Measurements from ENCODE around the gene CMTM7. TPM values are rescaled to one million over a fixed set of nuclear protein-coding genes. Genes with fewer than 3 reads are reported as not detected.

CMTM7 gene
- total and polyA plus RNA-seq, 10 of the 15 experiments (the other 5 are each of a cell fraction or from before 2014, with no cell fraction given): 3.7 to 36.4 (median 14.7) TPM

- ATAC-seq: no peak
- ChIA-PET RAD21 (ENCODE audit: unreplicated experiment) (no interaction called here), POLR2A (interaction anchor here (0.6 kb wide), 1 partner anchor 12 kb away, joined by 3 read pairs; no protein-coding TSS in a partner anchor), SMC1A (ENCODE audit: uncharacterized antibody, unreplicated experiment) (no interaction called here), CTCF (no interaction called here)
- peaks cover 0 to 7% of the 10 kb centered on the region in 2 experiments; a peak in 1 of 4 replicates for H3K27me3 ChIP-seq (replicated peaks in 1 of 2; ENCODE audit: control insufficient read depth in 2 of 2, insufficient read depth in 2 of 2, low read length in 1 of 2)
- no peak for DNase-seq (ENCODE audit: low read depth, low spot score)
- H3K27ac ChIP-seq (ENCODE audit: control insufficient read depth, insufficient read depth): no peak overlapping the region
- H3K79me2 ChIP-seq (ENCODE audit: control insufficient read depth, insufficient read depth, low read length): no peaks in the 10 kb centered on the region
- BruUV-seq (replicated peaks): no TSS peak
- no peaks in the 10 kb centered on the region for H3K9me3 ChIP-seq (replicated peaks; ENCODE audit: control insufficient read depth, insufficient read depth, low read length)
- no peaks in the 10 kb centered on the region for H3K4me1 ChIP-seq (ENCODE audit: control insufficient read depth, insufficient read depth, low read length)
- no peak overlapping the region for H3K4me2 ChIP-seq (ENCODE audit: control insufficient read depth, insufficient read depth)
- no peak for FAIRE-seq
- no peak overlapping the region for H3K4me3 ChIP-seq
- no peak overlapping the region for H2AFZ ChIP-seq (ENCODE audit: control insufficient read depth, low read depth, low read length)
- intact Hi-C loops (cut with micrococcal nuclease; ENCODE audit: unreplicated experiment): no loop called here
- H4K20me1 ChIP-seq (ENCODE audit: control insufficient read depth, insufficient read depth): no peaks in the 10 kb centered on the region
- in situ Hi-C loops (cut with MboI): no loop called here
- 29% methylated on average over 8 of the region's 8 CpGs for WGBS (ENCODE audit: insufficient coverage, insufficient replicate concordance, low lambda C conversion rate, missing lambda C conversion rate)
- H3K9ac ChIP-seq (ENCODE audit: control insufficient read depth, insufficient read depth, low read length): no peak overlapping the region
- TF ChIP-seq EZH2 (IDR thresholded peaks at IDR 0.05; ENCODE audit: borderline replicate concordance, control insufficient read depth, low read depth, low read length) (no peak), PBX3 (IDR thresholded peaks at IDR 0.05; ENCODE audit: insufficient replicate concordance, low read depth, low read length) (no peak), E4F1 (IDR thresholded peaks at IDR 0.05; ENCODE audit: borderline replicate concordance, partially characterized antibody) (no peak), SRF (IDR thresholded peaks at IDR 0.05; ENCODE audit: low read depth in 2 of 2, low read length in 2 of 2) (no peak), MEF2A (IDR thresholded peaks at IDR 0.05; ENCODE audit: insufficient read depth, low read depth, low read length) (no peak), FOXK2 (IDR thresholded peaks at IDR 0.05) (no peak), MTA2 (IDR thresholded peaks at IDR 0.05; ENCODE audit: low read depth) (no peak), CBX3 (IDR thresholded peaks at IDR 0.05; ENCODE audit: borderline replicate concordance, low read depth) (no peak), LARP7 (IDR thresholded peaks at IDR 0.05) (no peak), SMC3 (IDR thresholded peaks at IDR 0.05; ENCODE audit: borderline replicate concordance, low read length) (no peak), TARDBP (IDR thresholded peaks at IDR 0.05; ENCODE audit: borderline replicate concordance) (no peak)
- H3K36me3 ChIP-seq (ENCODE audit: control insufficient read depth in 2 of 2, insufficient read depth in 2 of 2, low read length in 1 of 2): no peaks in the 10 kb centered on the region
Observed at GRCh38 chr3:32354362-32354778, 37.3 kb upstream of the CMTM7 start.
